ENCODE measurements around the gene GRID1. TPM values are rescaled to one million over a fixed set of nuclear protein-coding genes. Genes with fewer than 3 reads are reported as not detected.

GRID1 gene
- polyA plus RNA-seq, 5 donors: 0.54 to 1.5 (median 1.1) TPM

DNA sequence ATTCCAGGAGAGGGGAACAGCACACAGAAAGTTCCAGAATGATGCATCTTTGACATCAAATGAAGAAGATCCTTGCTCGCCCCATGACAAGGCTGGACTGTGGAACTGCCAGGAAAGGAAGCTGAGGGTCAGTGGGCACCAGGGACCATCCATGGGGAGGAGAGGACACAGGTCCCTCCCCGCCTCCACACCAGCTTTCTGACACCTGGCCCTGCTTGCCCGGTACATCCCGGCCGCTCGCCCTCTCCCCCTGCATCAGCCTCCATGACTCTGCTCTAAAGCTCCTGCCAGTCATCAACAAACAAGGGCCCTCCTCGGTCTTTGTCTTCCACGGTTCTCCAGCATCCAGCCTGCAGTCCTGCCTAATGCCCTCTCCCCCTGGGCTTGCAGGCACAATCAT lies 222.3 kb downstream of the GRID1 start:
- no peak for DNase-seq

GRCh38 chr10:86141896-86142295 lies 224.7 kb downstream of the GRID1 start:
- DNase-seq: no peak

DNA sequence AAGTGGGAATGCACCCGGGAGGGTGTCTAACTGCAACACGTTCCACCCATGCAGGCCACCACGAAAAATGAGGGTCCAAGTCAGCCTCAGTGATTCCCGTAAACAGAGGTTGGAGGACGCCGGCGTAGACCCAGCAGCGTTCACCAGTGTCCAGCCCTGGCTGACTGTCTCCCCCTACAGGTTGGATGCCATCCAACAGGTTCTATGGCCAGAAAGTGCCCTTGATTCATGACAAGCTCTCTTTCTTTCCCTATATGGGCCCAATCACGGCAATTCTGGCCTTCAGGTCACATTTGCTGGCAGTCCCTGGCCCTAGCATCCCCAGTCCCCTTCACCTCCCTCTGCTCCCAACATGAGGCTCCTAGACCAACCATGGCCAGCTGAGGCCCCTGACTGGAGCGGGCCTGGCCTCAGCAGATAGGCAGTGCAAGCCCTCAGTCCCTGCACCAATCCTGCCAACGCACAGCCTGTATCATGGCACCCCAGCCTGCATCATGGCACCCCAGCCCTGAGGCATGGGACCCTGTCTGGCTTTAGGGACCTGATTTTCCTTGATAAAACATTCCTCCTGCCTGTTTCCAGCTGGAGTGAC lies 227.4 kb downstream of the GRID1 start:
- no peak for DNase-seq

GRCh38 chr10:86138551-86139065 lies 228.0 kb downstream of the GRID1 start:
- no peak for DNase-seq

GRCh38 chr10:86137561-86137960 lies 229.0 kb downstream of the GRID1 start:
- no peak for DNase-seq

GRCh38 chr10:86136934-86137333 lies 229.7 kb downstream of the GRID1 start:
- no peak for DNase-seq

- no peak for DNase-seq
Measured at GRCh38 chr10:86135191-86135590, 231.4 kb downstream of the GRID1 start.

DNA sequence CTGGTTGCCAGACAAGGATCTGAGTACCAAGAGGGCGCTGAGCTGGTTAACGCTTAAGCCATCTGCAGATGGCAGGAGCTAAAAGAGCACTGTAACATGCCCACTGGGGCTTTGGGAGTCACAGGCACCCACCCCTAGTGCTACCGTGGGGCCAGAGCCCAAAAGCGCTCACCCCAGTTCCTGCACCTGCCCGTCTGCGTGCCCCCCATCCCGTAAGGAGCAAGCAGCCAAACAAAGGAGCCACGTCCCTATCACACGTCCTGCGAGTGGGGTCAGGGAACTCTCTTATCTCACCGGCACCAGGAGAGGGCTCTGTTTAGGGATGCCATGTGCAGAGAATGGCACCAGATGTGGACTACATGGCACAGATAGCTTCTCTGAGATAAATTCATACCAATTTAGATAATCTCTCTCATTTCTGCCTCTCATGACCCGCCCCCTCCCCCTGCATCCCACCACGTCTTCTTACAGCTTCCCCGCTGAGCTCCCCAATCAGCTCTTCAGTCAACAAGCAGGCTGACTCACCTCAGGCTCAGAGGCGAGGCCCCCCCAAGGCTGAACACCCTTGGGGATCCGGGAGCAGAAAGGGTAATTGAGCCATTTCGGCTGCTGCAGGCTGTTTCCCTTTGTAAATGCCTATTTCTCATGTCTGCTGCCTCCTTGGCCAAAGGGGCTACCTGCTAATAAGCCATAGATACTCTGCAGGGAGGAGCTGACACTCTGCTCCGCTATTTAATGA lies 235.7 kb downstream of the GRID1 start:
- DNase-seq: no peak

DNA sequence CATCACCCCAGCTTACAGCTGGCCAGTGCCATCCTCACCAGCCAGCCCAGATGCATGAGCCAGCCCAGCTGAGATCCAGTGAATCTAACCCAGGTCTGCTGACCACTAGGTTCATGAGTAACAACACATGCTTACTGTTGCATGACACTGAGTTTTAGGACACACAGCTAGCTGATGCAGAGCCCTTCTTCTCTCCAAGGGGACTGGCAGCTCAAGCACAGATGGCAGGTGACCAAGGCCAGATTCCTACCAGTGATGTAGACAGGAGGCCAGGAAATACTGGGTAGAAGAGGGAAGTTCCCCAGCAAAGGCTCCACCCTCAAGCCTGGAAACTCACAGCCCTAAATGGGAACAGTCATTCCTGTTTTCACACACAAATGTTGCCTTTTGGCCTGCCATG lies 236.6 kb downstream of the GRID1 start:
- DNase-seq: no peak

DNA sequence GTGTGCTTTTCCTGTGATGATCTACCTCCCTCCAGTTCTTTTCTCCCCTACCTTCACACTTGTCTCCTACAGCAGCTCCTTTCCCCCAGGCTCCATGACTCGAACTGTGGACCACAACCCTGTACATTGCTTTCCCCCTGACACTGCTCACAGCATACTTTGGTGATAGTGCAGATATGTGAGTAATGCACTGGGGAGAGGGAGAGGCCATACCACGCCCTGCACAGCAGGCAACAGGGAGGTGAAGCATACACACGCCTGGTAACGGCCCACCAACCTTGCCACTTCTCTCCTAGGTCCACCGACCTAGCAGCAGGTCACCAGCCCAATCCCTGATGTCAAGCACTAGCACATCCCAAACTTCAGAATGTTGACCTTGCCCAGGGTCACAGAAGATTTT lies 238.2 kb downstream of the GRID1 start:
- DNase-seq: no peak

GRCh38 chr10:86127274-86127819 lies 239.2 kb downstream of the GRID1 start:
- DNase-seq: no peak

- DNase-seq: no peak
Measured at GRCh38 chr10:86124734-86125133, 241.9 kb downstream of the GRID1 start.

- DNase-seq: no peak
Measured at GRCh38 chr10:86123715-86124114, 242.9 kb downstream of the GRID1 start.

GRCh38 chr10:86123304-86123703 lies 243.3 kb downstream of the GRID1 start:
- no peak for DNase-seq

- DNase-seq: no peak
Measured at GRCh38 chr10:86122646-86123045, 243.9 kb downstream of the GRID1 start.

DNA sequence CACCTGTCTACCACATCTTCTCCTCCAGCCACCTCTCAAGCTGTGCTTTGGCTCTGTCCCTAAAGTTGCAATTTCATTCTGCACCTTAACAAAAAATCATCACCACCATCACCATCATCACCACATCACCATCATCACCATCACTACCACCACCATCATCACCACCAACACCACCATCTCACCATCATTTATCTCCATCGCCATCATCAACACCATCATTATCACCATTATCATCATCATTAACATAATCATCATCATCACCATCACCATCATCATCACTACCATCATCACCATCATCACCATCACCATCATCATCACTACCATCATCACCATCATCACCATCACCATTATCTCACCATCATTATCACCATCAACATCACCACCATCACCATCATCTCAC lies 245.4 kb downstream of the GRID1 start:
- no peak for DNase-seq

DNA sequence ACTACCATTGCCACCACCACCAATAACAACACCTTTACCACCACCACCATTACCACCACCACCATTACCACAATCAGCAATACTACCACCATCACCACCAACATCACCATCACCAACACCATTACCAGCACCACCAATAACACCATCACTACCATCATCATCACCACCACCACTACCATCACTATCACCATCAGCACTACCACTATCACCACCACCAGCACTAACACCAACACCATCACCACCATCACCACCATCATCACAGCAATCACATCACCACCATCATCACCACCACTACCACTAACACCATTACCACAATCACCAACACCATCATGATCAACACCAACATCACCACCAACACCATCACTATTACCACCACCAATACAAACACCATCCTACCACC lies 249.5 kb downstream of the GRID1 start:
- DNase-seq: no peak

- no peak for DNase-seq
Measured at GRCh38 chr10:86113983-86114382, 252.6 kb downstream of the GRID1 start.

DNA sequence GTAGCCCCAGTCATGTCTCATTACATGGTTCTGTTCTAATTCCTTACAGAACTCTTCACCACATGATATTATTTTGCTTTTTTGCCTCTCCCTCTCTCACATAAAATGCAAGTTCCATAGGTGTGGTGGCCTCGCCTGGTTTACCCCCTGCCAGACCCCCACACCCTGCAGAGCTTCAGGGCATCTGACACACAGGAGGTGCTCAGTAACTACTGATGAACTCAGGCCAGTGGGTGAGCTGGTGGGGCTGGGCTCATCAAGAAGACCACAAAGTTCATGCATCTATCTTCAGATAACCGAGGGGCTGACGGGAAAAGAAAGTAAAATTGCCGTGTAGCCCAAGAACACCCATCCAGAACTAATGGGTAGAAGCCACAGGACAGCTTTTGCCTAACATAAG lies 253.1 kb downstream of the GRID1 start:
- DNase-seq: no peak

DNA sequence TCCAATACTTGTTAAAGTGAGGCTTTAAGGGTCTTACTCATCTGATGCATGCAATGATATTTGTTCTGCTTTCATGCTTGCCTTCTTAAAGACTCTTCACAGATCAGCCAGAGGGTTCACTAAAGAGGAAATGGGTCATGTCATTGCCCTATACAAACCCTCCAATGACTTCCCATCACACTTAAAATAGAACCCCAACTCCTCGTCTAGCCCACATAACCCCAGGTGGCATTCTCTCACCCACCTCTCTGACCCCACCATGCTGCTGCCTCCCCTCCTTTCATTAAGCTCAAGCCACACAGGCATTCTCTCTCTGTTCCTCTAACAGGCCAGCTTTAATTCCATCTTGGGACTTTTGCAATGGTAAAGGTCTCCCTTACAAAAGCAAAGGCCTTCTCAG lies 253.6 kb downstream of the GRID1 start:
- no peak for DNase-seq

DNA sequence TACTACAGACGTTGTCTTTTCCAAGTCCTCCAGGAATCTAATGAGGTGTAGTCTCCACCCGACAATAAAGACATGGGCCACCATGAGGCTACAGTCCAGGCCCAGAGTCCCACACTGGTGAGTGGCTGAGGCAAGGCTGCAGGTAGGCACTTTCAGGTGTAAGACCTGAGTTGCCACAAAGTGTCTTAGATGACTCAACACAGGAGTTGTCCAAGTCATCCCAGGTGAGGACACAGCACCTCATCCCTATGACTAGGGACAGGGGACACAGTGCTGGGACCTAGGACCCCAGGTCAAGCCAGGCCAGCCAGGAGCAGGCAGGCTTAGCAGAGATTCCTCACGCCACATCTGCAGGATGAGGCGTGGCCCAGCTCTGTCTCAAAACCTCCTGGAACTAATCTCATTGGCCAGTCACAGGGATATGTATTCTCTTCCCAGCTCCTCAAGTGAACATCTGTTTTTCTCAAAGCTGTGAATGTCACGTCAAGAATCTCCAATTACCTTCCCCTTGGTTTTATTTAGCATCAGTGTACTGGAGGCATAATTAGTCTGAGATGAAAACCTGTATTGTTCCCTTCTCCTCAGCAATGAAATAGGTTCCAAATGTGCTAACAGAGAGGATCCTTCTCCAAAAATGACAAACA lies 254.6 kb downstream of the GRID1 start:
- DNase-seq: no peak

DNA sequence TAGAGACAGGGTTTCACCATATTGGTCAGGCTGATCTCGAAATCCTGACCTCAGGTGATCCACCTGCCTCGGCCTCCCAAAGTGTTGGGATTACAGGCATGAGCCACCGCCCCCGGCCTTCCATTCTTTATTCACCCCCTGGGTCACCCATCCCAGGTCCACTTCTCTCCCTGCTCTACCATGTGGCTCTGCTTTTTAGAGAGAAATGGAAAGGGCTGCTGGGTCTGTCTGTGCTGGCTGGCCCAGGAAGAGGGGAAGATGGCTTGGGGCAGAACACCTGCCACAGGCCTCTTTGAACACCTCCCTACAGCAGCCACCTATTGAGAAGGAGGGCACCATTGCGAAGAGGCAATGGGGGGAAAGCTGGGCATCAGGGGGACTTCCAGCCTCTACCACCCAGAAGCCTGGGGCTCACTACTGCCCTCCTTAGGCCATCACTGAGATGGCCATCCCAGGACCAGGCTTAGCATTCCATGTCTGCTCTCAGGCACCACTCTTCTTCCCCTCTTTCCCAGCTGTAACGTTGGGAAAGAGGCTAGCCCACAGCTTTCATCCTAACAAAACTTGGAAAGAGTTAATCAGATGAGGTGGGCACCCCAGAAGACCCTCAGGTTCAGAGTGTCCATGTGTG lies 256.3 kb downstream of the GRID1 start:
- no peak for DNase-seq

All from right lung (tissue), 5 donors.